Activated T-cell treated with anti-CD3 and anti-CD28 coated beads for 24 hours (primary cell): ENCODE measurements around the gene ACO1.
A peak's percentile ranks its signal among the peaks of the same experiment; 100 is the strongest.

Experiments
- DNase-seq: peaks from one replicate; pipeline ENCODE4 v3.0.0-alpha.2; 2020; ENCODE audit warnings: low read depth

The ACO1 gene

DNA sequence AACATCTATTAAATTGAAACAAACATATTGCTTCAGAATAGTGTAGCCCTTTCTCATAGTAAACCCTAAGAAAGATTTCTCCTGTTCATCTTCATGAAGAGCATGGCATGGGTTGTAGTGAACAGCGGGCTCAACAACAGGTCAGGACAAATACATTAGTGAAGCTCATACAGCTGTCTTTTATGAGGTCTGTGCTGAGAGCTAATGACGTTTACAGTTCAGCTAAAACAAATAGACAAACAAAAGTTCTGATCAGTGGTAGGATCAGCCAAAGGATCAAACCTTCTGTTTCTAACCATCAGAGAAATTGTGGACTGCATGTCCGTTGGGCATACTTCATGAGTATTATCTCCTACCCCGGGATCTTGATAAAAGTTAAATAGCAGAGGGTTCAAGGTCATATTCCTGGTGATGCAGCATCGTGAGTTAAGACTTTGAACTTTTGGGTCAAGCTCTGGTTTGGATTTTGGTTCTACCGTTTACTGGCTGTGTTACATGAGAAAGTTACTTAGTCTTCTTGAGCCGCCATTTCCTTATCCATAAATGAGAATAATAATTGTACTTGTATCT lies 37.9 kb downstream of the ACO1 start:
- no peak for DNase-seq

DNA sequence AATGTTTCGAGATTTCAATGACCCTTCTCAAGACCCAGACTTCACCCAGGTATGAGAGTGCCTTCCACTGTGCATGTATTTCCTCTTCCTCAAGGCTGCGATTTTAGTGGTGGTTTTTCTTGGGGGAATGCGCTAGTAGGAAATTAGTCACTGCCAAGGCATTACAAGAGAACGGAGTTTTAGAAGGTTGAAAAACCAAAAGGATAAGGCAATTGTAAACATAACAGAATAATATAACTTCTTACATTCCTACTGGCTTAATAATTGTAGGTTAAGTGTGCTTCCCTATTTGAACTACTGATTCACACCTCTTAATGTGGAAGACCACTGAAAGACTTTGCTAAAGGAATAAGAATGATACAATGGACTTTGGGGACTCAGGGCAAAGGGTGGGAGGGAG lies 38.9 kb downstream of the ACO1 start:
- no peak for DNase-seq

DNA sequence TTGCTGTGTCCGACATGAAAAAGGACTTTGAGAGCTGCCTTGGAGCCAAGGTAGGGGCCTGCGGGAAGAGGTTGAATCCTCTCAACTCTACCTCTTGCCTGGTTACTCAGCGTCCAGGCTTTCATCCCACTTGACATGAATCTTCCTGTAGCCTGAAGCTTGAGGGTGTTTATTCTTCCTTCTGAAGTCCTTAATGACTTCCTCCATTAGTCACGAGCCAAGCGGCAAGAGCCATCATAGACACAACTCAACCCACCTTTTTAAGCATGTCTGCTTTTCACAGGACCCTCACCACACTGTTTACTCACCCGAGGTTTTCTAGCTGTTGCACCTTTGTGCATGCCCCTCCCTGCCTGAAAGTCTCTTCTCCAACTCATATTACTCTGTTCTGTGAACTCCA lies 40.2 kb downstream of the ACO1 start:
- no peak for DNase-seq

DNA sequence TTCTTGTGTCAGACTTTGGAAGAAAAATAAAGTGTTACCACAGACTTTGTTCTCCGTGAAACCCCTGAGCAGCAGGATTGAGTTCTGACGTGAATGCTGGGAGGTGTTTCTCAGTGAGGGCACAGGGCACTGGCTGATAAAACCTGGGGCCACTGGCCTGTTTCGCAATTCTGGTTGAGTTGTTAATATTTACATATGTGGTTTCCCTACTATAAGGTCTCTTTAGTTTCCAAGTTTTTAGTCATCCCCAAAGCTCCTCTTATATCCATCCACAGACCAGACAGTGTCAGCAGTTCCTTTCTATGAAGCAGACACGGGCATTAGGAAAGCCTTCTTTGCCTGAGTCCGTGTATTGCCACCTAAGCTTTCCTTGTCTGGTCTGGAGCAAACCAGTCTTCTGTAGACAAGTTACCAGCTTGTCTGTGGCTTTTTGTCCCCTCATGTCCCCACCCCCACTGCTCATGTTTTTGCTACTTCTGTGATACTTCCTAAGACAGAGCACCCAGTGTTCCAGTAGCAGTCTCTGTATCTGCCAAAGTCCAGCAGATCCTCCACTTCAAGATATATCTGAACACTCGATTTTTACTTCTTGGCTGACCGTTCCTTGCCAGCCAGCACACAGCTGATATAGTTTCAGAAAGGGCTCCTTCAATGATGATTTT lies 42.0 kb downstream of the ACO1 start:
- no peak for DNase-seq

DNA sequence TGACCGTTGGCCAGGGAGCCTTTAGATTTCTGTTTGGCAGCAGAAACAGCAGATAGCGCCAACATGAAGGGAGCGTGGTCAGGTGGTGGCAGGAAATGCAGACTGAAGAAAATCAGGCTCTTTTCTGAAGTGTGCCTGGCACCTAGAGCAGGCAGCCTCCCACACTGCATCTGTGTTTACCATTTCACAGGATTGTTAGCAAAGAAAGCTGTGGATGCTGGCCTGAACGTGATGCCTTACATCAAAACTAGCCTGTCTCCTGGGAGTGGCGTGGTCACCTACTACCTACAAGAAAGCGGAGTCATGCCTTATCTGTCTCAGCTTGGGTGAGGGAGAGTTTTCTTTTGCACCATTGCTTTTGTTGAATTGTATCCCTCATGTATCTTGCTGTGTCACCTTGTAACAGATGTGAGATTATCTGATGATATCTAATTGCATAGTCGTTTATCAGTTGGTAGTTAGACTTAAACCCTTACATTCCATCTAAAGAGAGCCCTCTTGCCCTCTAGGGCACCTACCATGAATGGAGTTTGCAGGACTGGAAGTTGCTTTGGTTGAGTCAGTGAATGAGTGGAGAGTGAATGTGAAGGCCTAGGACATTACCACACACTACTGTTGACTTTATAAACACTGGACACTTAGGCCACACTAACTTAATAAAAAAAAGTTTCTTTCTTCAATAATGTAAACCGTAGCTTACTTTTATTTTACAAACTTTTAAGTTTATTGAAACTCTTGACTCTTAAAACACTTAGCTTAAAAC lies 42.8 kb downstream of the ACO1 start:
- no peak for DNase-seq

DNA sequence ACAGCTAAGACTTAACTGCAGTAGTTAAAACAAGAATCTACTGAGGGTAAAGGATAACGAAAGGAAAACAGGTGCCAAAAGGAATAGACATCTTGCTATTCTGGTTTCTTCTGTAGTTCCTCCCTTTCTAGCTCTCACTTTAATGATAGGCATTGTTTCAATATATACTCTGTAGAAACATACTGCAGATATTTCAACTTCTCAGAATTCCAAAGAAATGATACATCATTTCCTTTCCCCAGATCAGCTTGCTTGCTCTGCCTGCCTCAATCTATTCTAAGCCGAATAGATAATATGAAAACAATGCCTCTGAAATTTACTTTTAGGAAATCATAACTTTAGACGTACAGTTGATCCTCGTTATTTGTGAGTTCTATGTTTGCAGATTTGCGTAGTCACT lies 46.3 kb downstream of the ACO1 start:
- DNase-seq, result no peak

DNA sequence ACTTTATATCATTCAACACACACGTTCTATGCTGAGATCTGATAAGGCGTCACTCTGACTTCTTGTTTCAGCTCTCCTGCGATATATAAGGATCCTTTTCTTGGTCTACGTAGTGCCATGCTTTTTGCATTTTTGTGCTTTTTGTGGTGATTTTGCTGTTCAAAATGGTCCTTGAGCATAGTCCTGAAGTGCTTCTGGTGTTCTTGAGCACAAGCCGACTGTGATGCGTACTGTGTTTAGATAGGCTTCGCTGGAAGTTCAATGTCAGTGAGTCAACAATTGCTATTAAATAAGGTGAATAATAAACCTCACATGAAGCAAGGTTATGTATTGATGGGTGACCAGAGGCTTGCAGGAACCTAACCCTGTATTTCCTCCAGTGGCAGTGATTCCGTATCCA lies 46.8 kb downstream of the ACO1 start:
- DNase-seq, result no peak

DNA sequence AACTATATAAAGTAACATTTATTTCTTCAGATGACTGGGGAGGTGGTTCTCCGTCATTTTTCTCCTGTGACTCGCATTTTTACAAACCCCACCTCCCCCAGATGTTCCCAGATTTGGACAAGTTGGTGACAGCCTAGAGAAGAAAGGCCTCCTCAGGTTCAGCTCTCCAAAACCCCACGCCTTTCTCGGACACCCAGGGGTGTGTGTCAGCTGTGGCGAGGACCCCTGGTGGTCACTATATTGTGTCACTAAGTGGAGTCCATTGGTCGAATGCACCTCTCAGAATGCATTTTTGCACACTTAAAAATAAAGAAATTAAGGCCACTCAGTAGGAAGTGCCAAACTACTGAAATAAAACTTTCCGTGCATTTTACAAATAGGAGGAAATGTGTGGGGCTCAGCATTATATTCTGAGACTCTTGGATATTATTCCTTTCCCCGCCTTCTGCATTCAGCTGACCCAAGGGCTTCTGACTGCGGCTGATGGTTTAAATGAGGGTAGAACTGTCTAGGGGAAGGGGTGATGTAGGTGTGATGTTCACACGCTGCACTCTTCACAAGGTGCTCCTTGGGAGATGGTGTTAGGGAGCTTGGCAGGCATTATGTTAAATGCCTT lies 47.6 kb downstream of the ACO1 start:
- peak; percentile 2 for DNase-seq

DNA sequence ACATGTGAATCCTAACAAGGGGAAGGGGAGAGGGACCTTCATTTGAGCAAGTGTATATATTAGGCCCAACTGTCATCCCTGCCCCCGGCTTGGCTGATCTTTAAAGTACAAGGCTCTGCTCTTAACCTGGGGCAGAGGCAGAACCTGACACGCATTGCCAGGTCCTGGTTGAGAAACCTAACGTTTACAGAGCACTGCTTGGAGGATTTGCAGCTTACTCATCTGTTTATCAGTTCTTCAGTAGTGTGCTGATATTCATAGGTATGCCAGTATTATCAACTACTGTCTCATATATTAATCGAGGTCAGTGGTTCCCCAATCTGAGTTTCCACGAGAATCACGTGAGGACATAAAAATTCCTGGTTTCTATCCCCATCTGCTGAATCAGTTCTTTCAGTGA lies 50.4 kb downstream of the ACO1 start:
- DNase-seq, result no peak

DNA sequence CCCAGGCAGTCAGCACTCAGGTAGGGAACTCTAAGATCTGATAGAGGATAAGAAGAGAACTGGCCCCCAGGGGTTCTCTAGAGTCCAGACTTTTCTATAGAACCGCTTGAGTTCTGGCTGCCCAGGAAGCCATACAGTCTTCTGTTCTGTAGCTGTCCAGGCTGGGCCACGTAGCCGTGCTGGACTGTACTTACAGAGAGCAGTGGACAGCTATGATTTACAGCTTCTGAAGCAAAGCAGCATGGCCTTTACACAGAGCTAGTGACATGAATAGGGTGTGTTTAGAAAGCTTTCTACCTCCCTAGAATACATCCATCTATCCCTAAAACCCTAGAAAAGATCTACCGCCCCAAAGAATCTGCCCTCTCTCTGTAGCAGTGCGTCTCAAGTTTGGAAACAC lies 57.2 kb downstream of the ACO1 start:
- no peak for DNase-seq

DNA sequence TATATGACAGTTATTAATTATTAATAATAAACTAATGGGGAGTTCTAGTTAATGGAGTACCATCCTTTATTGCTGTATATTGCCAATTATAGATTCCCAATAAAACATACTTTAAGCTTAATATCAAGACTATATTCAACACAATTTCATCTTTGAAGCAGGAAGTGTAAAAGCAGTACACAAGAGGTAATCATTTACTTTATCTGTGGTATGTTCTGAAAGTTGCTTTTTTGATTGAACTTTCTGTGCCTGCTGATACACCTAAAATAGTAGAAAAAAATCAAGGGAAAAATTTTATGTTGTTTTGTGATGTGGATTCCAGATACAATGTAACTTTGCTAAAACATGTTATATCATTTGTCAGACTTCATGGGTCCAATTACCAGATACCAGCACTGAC lies 58.0 kb downstream of the ACO1 start:
- no peak for DNase-seq

DNA sequence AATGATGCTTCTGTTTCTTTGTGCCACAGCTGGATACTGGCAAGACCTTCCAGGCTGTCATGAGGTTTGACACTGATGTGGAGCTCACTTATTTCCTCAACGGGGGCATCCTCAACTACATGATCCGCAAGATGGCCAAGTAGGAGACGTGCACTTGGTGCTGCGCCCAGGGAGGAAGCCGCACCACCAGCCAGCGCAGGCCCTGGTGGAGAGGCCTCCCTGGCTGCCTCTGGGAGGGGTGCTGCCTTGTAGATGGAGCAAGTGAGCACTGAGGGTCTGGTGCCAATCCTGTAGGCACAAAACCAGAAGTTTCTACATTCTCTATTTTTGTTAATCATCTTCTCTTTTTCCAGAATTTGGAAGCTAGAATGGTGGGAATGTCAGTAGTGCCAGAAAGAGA lies 65.5 kb downstream of the ACO1 start:
- no peak for DNase-seq

DNA sequence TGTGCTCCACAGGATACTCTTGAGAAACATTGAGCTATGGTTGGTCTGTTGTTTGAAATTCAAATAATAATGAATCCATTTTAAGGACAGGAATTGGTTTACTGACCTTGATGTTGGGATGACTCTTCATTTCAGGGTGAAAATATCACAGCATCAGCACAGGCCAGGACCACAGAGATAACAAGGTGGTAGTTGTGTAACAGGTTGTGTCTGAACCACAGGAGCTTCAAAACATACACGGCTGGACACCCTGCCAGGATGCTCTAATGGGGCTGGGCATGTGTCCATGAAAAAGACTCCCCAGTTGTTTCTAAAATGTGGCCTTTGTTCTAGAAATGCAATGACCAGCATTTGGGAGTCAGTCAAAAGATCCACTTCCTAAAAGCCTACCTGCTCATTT lies 69.8 kb downstream of the ACO1 start:
- DNase-seq, result no peak

DNA sequence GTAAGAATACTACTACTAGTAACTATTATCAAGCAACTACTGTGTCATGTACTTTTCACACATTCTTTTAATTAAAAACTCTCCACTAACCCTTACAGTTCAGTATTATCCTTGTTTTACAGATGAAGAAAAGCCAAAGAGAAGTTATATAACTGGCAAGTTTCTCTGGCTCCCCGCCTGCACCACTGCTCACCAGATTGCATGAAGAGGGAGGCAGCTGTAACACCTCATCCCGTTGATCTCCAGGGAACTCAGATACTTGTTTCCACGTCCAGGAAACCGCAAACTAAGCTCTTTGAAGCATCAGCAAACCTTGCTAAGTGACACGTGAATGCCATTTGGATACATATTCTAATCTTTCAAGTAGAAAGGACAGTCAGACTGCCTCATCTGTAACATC lies 71.3 kb downstream of the ACO1 start:
- DNase-seq, result no peak

DNA sequence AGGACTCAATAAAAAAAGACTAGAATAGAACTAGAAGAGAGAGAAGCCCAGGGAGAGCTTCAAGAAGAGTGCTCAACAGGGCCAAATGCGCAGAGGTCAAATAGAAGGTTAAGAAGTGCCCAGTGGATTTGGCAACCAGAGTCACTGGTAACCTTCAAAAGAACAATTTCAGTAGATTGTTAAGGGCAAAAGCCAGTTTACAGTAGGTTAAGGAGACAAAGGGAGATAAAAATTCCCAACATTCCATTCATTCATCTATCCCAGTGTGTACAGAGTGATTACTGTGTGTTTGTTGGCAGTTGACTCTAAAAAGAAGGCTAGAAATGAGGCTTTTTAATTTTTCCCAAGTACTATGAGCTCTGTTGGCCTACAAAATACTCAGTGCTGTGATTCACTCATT lies 72.1 kb downstream of the ACO1 start:
- DNase-seq, result no peak

DNA sequence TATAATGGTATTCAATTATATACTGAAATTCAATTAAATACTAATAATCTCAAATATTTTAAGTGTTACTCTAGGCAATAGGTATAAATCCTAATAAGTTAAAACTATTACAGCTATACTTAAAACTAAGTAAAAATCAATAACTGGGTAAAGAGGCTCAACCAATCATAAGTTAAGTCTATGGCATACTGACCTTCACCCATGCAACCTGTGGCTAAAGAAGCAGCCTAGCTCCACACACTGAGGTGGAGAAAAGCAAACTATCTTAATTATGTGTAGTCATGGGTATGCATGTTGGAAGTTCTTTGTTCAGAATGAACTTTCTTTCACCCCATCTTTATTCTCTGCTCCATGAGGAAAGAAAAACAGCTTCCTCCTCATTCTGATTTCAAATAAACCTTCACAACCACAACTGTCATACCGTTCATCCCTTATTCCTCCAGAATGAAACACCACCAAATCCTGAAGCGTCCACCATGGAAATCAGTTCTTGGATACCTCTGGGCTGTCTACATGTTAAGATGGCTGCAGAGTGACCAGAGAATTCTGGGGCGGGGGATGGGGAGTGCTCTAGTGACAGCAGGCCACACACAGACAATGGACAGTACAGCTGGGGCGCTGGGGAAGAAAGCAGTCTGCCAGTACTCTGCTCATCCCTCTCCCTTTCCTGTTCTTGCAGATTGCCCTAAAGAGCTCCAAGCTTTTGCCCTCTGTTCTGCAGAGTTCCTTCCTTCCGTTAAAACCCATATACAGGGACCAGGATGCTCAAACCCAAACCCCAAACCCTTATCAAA lies 79.3 kb downstream of the ACO1 start:
- DNase-seq, result no peak

DNA sequence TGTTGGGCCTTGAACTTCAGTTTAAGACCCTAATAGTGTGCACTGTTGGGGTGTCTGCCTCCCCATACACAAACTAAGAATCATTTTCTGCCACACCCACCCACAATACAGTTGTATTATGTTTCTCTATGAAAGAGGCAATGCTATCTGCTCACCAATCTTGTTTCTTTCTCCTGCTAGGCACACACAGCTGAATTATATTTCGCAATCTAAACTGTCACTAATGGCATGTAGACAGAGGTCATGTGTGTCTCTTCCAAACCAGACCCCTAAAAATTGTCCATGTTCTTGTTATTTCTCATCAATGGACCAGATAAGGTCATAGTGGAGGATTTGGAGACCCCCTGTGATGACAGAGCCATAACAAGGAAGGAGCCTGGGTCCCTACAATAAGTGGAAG lies 84.3 kb downstream of the ACO1 start:
- no peak for DNase-seq

DNA sequence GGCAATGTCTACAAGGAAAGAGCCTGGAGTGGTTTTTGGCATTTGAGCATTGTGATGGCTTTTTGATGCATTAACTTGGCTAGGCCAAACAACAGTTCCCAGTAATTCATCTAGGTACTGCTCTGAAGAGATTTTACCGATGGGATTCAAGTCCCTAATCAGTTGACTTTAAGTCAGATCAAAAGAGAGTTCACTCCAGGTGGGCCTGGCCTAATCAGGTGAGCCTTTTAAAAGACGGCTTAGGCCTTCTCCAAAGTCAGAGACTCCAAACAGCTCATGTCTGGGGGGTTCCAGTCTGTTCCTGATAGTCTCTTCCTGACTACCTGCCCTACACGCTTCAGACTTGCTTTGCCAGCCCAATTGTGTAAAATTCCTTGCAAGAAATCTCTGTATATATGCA lies 87.9 kb downstream of the ACO1 start:
- DNase-seq, result no peak

DNA sequence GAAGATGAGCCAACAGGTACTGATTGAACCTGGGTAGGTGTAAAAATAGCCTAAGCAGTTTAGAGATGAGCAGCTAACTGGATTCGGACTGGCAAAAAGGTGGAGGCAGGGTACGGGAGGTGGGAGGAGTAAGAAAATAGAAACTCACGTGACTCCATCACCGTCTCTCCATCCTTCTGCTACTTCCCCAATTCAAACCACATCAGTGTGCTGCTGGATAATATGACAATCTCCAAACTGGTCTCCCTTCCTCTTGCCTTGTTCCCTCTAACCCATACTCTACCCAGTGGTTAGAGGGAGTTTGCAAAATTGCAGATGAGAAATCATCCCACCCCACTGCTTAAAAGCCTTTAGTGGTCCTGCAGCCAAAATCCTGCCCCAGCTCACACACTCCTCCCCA lies 98.9 kb downstream of the ACO1 start:
- DNase-seq, result no peak

DNA sequence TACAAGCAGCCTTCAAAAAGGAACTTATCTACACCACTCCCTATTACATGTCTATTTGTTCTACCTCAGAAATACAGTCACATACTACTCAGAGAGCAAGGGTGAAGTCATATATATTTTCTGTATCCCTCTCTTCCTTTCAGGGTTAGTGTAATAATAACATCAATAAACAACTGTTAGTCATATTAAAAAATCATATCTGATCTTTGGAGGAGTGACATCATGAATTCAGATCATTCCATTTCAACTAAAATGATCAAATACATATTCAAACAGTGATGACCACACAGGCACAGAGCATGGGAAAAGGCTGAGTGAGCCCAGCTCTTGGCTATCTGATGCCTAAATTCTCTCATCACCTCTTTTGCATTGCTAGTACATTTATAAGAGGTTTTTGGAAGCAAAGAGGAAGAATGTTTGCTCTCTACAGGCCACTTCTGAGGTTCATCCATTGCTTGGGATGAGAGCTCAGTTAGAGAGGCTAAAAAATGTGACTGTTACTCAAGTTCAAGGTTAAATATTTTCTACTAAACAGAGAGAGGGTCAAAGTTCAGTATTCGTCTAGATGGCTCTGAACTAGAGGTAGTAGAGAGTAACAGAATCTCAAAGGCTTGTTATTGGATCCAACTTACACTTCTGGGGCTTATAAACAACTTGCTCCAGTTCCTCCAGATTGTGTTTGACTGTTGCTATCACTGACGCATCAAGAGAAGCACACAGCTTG lies 102.6 kb downstream of the ACO1 start:
- no peak for DNase-seq

DNA sequence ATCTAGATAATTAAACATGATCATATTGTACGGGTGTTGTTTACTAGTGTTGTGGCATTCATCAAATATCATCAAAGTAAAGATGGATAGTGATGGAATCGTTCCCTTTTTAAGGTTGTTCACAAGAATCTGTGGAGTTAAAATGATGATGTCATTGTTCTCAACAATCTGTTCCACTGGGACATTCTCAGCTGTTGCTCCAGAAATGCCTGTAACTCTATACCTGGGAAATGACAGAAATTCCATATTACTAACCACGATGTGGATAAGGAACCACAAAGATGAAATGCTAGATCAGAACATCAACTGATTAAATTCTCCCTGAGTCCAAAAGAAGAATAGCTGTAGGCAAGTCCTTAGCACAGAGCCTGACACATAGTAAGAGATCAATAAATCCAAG lies 103.5 kb downstream of the ACO1 start:
- DNase-seq, result no peak

DNA sequence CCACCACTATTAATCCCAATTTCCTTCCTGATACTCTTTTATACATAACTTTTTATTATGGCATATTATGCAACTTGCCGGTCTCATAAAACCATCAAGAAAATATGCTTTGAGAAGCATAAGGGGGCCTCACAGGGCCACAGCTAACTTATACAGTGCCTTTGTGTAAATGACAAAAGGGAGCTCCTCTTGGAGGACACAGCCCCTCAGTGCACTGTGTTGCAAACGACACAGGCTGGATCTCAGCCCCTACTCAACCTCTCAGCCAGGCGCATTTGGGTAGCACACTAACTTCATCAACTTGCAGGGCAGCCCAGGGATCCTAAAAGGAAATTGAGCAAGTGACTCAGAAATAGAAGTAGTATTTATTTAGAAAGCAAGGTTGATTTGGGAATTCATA lies 106.2 kb downstream of the ACO1 start:
- DNase-seq, result no peak
